BE2C (cell line): ENCODE data around the gene RNF31.

ENCODE experiments used
- DNase-seq: peaks from one replicate; pipeline ENCODE4 v3.0.0-alpha.2; 2020
- H3K27me3 ChIP-seq: fragments of 250-450 bp; sonication (Bioruptor Pico); 2 replicates; pipeline ENCODE4 v1.5.1; 2020; ENCODE audit warnings: mild to moderate bottlenecking
- H3K36me3 ChIP-seq: fragments of 250-450 bp; sonication (Bioruptor Pico); 2 replicates; pipeline ENCODE4 v1.5.1; 2020; ENCODE audit warnings: mild to moderate bottlenecking
- H3K4me1 ChIP-seq: fragments of 250-450 bp; sonication (Bioruptor Pico); 2 replicates; pipeline ENCODE4 v1.5.1; 2020
- H3K4me3 ChIP-seq: 2 replicates; pipeline ENCODE4 v1.5.1; 2011; ENCODE audit warnings: low read depth, low read length
- H3K9me3 ChIP-seq: fragments of 250-450 bp; sonication (Bioruptor Pico); 2 replicates; pipeline ENCODE4 v1.5.1; 2020
- TF ChIP-seq, protein P1 (sequence below): IDR thresholded peaks from 2 replicates; pipeline ENCODE4 v1.5.1; 2012; ENCODE audit warnings: mild to moderate bottlenecking, low read depth, low read length

Gene RNF31

DNA sequence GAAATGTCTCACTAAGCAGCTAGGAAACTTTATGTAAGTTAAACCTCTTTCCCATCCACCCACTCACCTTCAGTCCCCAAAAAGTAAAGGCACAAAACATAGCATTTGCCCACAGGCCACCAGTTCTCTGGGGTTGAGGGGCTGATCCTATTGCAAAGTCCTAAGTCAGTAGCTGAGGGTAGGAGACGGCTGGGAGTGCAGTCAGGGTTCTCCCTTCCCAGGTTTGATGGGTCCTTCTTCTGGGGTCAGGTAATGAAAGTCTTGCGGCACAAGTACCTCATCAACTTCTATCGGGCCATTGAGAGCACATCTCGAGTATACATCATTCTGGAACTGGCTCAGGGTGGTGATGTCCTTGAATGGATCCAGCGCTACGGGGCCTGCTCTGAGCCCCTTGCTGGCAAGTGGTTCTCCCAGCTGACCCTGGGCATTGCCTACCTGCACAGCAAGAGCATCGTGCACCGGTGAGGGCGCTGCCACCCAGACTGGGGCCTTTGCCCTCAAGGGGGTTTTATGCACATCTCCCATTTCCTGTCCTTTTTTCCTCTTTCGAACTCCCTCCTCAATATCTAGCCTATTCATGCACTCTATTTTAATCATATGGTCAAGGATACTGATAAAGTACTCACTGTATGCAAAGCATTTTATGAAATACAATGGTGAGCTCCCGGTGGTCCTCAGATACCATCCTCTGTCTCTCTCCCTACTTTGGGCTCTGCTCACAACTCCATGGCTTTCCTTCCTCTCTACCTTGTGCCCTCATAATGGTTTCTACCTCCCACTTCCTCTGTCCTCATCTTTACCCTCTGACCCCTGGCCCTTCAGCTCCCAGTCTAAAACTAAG, 59.2 kb downstream of the RNF31 start:
- H3K27me3 ChIP-seq: no peaks in the 10 kb centered on the region
- H3K4me1 ChIP-seq: no peaks in the 10 kb centered on the region
- H3K9me3 ChIP-seq: no peaks in the 10 kb centered on the region
- TF ChIP-seq, protein P1, sequence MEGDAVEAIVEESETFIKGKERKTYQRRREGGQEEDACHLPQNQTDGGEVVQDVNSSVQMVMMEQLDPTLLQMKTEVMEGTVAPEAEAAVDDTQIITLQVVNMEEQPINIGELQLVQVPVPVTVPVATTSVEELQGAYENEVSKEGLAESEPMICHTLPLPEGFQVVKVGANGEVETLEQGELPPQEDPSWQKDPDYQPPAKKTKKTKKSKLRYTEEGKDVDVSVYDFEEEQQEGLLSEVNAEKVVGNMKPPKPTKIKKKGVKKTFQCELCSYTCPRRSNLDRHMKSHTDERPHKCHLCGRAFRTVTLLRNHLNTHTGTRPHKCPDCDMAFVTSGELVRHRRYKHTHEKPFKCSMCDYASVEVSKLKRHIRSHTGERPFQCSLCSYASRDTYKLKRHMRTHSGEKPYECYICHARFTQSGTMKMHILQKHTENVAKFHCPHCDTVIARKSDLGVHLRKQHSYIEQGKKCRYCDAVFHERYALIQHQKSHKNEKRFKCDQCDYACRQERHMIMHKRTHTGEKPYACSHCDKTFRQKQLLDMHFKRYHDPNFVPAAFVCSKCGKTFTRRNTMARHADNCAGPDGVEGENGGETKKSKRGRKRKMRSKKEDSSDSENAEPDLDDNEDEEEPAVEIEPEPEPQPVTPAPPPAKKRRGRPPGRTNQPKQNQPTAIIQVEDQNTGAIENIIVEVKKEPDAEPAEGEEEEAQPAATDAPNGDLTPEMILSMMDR: no peak
- no peak overlapping the region for H3K4me3 ChIP-seq
- no peak for DNase-seq
- H3K36me3 ChIP-seq: peaks cover 9% of the 10 kb centered on the region

DNA sequence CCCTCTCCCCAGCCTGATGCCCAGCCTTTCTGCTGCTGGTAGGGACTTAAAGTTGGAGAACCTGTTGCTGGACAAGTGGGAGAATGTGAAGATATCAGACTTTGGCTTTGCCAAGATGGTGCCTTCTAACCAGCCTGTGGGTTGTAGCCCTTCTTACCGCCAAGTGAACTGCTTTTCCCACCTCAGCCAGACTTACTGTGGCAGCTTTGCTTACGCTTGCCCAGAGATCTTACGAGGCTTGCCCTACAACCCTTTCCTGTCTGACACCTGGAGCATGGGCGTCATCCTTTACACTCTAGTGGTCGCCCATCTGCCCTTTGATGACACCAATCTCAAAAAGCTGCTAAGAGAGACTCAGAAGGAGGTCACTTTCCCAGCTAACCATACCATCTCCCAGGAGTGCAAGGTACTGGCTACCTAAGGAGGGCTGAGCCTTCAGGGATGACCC, 59.8 kb downstream of the RNF31 start:
- H3K36me3 ChIP-seq: peaks cover 6% of the 10 kb centered on the region
- H3K9me3 ChIP-seq: no peaks in the 10 kb centered on the region

DNA sequence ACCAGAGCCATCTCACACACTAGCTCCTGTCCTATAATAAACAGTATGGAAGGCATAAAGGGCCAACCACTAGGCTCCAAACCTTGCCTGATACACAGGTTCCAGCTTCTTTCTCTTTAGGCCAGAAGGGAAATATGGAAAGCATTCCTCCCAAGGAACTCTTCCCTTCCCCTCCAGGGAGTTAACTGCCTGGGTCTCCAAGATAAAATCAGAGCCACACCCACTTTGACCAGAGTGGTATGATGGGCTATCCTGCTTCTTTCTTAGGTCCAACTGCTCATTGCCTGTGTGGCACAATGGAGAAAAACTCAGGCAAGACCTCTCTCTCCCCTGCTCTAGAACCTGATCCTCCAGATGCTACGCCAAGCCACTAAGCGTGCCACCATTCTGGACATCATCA, 60.3 kb downstream of the RNF31 start:
- H3K9me3 ChIP-seq: no peaks in the 10 kb centered on the region
- no peak for DNase-seq
- H3K27me3 ChIP-seq: no peaks in the 10 kb centered on the region
- TF ChIP-seq, protein P1: no peak
- H3K4me1 ChIP-seq: no peaks in the 10 kb centered on the region
- H3K4me3 ChIP-seq: no peak overlapping the region
- peaks cover 6% of the 10 kb centered on the region for H3K36me3 ChIP-seq

More for the DNA sequence above, 59.8 kb downstream of the RNF31 start:
- Histone ChIP-seq H3K4me3 (no peak overlapping the region), H3K27me3 (no peaks in the 10 kb centered on the region), H3K4me1 (no peaks in the 10 kb centered on the region)
- no peak for DNase-seq
- TF ChIP-seq, protein P1: no peak
